ENCODE data around the gene HOXD9.

DNA sequence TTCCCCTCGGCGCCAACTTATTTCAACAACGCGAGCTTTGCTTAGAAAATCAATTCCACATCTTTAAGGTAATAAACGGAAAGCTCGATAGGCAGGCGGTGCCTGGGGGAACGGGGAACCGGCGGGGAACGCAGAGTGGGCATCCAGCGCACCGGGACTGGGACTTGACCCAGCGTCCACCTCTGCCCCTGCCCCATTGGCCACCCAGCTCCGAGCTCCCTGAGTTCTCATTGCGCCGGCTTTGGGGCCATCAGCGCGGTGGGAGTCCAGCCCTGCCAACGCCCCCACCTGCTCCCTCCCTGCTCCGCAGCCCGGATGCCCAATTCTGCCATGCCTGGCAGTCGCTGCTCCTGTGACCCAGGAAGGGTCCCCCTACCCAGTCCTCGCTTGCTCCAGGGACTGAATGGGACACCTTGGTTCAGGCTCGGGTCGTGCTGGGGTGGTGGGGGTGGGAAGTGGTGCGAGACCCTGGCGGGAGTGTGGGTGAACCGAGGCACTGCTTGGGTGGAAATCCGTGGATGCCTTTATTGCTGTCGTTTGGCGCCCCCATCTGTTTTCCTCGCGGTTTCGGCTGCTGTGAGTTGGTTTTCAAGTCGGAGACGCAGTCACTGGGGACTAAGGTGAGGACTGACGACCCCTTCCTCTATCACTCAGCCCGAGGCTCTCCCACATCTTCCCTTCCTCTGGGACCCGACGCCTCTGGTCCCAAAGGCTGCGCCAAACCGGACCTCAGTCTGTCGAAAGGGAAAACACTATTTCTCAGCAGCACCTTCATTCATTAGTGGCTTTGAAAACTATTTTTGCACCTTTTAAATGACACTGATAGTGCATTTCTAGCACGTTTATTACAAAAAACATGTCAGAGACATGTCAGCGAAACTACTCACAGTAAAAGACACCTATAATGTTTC is 36.4 kb upstream of the HOXD9 start:
- TF ChIP-seq POLR2AphosphoS5 (IDR thresholded peaks at IDR 0.05; ENCODE audit: low read depth) (no peak), GABPA (IDR thresholded peaks at IDR 0.05; ENCODE audit: low read depth) (no peak), SPI1 (IDR thresholded peaks at IDR 0.05; ENCODE audit: borderline replicate concordance, low read depth) (no peak)
- TF ChIP-seq, protein P1, sequence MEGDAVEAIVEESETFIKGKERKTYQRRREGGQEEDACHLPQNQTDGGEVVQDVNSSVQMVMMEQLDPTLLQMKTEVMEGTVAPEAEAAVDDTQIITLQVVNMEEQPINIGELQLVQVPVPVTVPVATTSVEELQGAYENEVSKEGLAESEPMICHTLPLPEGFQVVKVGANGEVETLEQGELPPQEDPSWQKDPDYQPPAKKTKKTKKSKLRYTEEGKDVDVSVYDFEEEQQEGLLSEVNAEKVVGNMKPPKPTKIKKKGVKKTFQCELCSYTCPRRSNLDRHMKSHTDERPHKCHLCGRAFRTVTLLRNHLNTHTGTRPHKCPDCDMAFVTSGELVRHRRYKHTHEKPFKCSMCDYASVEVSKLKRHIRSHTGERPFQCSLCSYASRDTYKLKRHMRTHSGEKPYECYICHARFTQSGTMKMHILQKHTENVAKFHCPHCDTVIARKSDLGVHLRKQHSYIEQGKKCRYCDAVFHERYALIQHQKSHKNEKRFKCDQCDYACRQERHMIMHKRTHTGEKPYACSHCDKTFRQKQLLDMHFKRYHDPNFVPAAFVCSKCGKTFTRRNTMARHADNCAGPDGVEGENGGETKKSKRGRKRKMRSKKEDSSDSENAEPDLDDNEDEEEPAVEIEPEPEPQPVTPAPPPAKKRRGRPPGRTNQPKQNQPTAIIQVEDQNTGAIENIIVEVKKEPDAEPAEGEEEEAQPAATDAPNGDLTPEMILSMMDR (IDR thresholded peaks at IDR 0.05; ENCODE audit: insufficient read depth, low read length): no peak
- TF ChIP-seq, protein P2, sequence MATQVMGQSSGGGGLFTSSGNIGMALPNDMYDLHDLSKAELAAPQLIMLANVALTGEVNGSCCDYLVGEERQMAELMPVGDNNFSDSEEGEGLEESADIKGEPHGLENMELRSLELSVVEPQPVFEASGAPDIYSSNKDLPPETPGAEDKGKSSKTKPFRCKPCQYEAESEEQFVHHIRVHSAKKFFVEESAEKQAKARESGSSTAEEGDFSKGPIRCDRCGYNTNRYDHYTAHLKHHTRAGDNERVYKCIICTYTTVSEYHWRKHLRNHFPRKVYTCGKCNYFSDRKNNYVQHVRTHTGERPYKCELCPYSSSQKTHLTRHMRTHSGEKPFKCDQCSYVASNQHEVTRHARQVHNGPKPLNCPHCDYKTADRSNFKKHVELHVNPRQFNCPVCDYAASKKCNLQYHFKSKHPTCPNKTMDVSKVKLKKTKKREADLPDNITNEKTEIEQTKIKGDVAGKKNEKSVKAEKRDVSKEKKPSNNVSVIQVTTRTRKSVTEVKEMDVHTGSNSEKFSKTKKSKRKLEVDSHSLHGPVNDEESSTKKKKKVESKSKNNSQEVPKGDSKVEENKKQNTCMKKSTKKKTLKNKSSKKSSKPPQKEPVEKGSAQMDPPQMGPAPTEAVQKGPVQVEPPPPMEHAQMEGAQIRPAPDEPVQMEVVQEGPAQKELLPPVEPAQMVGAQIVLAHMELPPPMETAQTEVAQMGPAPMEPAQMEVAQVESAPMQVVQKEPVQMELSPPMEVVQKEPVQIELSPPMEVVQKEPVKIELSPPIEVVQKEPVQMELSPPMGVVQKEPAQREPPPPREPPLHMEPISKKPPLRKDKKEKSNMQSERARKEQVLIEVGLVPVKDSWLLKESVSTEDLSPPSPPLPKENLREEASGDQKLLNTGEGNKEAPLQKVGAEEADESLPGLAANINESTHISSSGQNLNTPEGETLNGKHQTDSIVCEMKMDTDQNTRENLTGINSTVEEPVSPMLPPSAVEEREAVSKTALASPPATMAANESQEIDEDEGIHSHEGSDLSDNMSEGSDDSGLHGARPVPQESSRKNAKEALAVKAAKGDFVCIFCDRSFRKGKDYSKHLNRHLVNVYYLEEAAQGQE (IDR thresholded peaks at IDR 0.05; ENCODE audit: insufficient replicate concordance, low read depth): no peak

Measured in HL-60 (cell line).